K562 (cell line): ENCODE measurements around the gene AFG1L. TPM values are rescaled to one million over a fixed set of nuclear protein-coding genes. Genes with fewer than 3 reads are reported as not detected.

Source experiments
- ATAC-seq: fragments of 200-7000 bp; cut with Tn5 transposase; 3 replicates; pipeline ENCODE4 v1.9.1; 2020; ENCODE audit warnings: moderate library complexity
- BruUV-seq: library from RNA; stranded (reverse); fragments of 400-500 nt; replicated peaks from 2 replicates; lab custom pipeline; 2021; lab: Mats Ljungman, UMichigan
- CTCF ChIA-PET: fragments of 300-600 bp; formaldehyde crosslinking; extraction: SDS; loops from one replicate; lab custom pipeline; 2021; ENCODE audit warnings: low intra/inter-chr PET ratio; lab: Yijun Ruan, JAX
- POLR2A ChIA-PET: fragments of 300-600, 350-650 bp; sonication (Branson Sonifier 250); formaldehyde crosslinking; extraction: SDS; loops from one replicate; lab custom pipeline; 2021; ENCODE audit warnings: antibody characterized with exemption, inconsistent platforms; lab: Yijun Ruan, JAX
- DNase-seq, 4 experiments: peaks; one replicate each; pipeline versions ENCODE4 v3.0.0 to v3.0.0-alpha.2; 2011 to 2018; ENCODE audit warnings: low spot score in 3 of 4, mixed read lengths in 3 of 4; ENCODE audit errors: extremely low read depth in 1 of 4
- FAIRE-seq: peaks from 2 replicates; lab custom pipeline; 2011; peaks lifted over from hg19 to GRCh38; lab: Jason Lieb, UNC
- H2AFZ ChIP-seq: 2 replicates; pipeline ENCODE4 v1.6.0; 2011; ENCODE audit warnings: low read depth, low read length, control low read depth, inconsistent platforms
- H3K27ac ChIP-seq: fragments of 200-600 bp; 3 replicates; pipeline ENCODE4 v1.8.0; 2011; ENCODE audit warnings: low read depth, mild to moderate bottlenecking, control low read depth, inconsistent platforms, low read length, moderate library complexity, mixed read lengths; ENCODE audit errors: extremely low read depth
- H3K27me3 ChIP-seq, 2 experiments: fragments of 300-600 bp in 1 of 2; 2 replicates in 1 of 2; 3 replicates in 1 of 2; pipeline versions ENCODE4 v1.6.0 to v1.8.0; 2011; ENCODE audit warnings: inconsistent platforms in 2 of 2, low read length in 2 of 2, mild to moderate bottlenecking in 1 of 2, mixed read lengths in 1 of 2, moderate library complexity in 1 of 2; ENCODE audit not compliant: control insufficient read depth in 2 of 2, insufficient read depth in 2 of 2
- H3K36me3 ChIP-seq: fragments of 300-600 bp; 3 replicates; pipeline ENCODE4 v1.8.0; 2011; ENCODE audit warnings: mild to moderate bottlenecking, low read length, inconsistent platforms; ENCODE audit not compliant: control insufficient read depth, insufficient read depth
- H3K4me1 ChIP-seq, 2 experiments: fragments of 200-600 bp in 1 of 2; replicated peaks in 1 of 2; 2 replicates in 1 of 2; 3 replicates in 1 of 2; pipeline versions ENCODE4 v1.5.1 to v1.8.0; 2011; ENCODE audit warnings: inconsistent platforms in 2 of 2, low read length in 2 of 2, mild to moderate bottlenecking in 1 of 2, mixed read lengths in 1 of 2, moderate library complexity in 1 of 2; ENCODE audit not compliant: control insufficient read depth in 2 of 2, insufficient read depth in 2 of 2
- H3K4me2 ChIP-seq: 2 replicates; pipeline ENCODE4 v1.6.1; 2011; ENCODE audit warnings: low read length, control low read depth, inconsistent platforms, mixed read lengths; ENCODE audit not compliant: insufficient read depth
- H3K4me3 ChIP-seq: fragments of 200-600 bp; sonication (generic), shearing (Covaris generic); 2 replicates; pipeline ENCODE4 v1.5.1; 2016; ENCODE audit warnings: control low read depth, inconsistent platforms
- H3K79me2 ChIP-seq: fragments of 200-600 bp; 3 replicates; pipeline ENCODE4 v1.8.0; 2011; ENCODE audit warnings: low read length, inconsistent platforms; ENCODE audit not compliant: control insufficient read depth, insufficient read depth
- H3K9ac ChIP-seq, 2 experiments: 2 replicates each; pipeline versions ENCODE4 v1.6.0 to v1.6.1; 2011; ENCODE audit warnings: low read depth in 2 of 2, low read length in 2 of 2, control low read depth in 1 of 2, inconsistent platforms in 1 of 2, mild to moderate bottlenecking in 1 of 2, mixed read lengths in 1 of 2; ENCODE audit not compliant: insufficient read depth in 1 of 2
- H3K9me1 ChIP-seq: one replicate; pipeline ENCODE4 v1.6.0; 2011; ENCODE audit warnings: inconsistent platforms, mild to moderate bottlenecking, low read length, moderate library complexity; ENCODE audit not compliant: control insufficient read depth, insufficient read depth
- H3K9me3 ChIP-seq: replicated peaks from 2 replicates; pipeline ENCODE4 v1.5.1; 2011; ENCODE audit warnings: low read depth, low read length, inconsistent platforms; ENCODE audit not compliant: control insufficient read depth, insufficient read depth
- H4K20me1 ChIP-seq: replicated peaks from 2 replicates; pipeline ENCODE4 v1.6.1; 2011; ENCODE audit warnings: low read length, inconsistent platforms, mixed read lengths; ENCODE audit not compliant: control insufficient read depth, insufficient read depth
- EHMT2 ChIP-seq: fragments of 450-650 bp; IDR thresholded peaks from 2 replicates; pipeline ENCODE4 v1.6.1; 2018; ENCODE audit warnings: antibody characterized with exemption
- ETV5 ChIP-seq: sonication (generic); formaldehyde crosslinking; IDR thresholded peaks from 2 replicates; pipeline ENCODE4 v1.4.0; 2020; ENCODE audit warnings: low read depth, mild to moderate bottlenecking, missing genetic modification reagents
- FOXA3 ChIP-seq, 2 experiments: fragments of 450-650 bp in 1 of 2; sonication (generic) in 1 of 2; formaldehyde crosslinking; IDR thresholded peaks in 1 of 2; conservative IDR thresholded peaks in 1 of 2; 2 replicates each; pipeline versions ENCODE4 v1.4.0 to v1.8.0; 2020 to 2022; ENCODE audit warnings: mild to moderate bottlenecking in 2 of 2, missing genetic modification reagents in 1 of 2
- HMG20B ChIP-seq: fragments of 250-450 bp; sonication (Bioruptor Pico); IDR thresholded peaks from 2 replicates; pipeline ENCODE4 v1.5.0; 2021; ENCODE audit warnings: mild to moderate bottlenecking
- MECOM ChIP-seq: fragments of 250-450 bp; sonication (Bioruptor Pico); IDR thresholded peaks from 2 replicates; pipeline ENCODE4 v1.8.0; 2022; ENCODE audit warnings: inconsistent platforms
- MEF2D ChIP-seq: conservative IDR thresholded peaks from 2 replicates; pipeline ENCODE4 v1.6.1; 2016; ENCODE audit warnings: low read depth, missing genetic modification characterization, missing compliant biosample characterization
- MTA2 ChIP-seq: fragments of 450-650 bp; IDR thresholded peaks from 2 replicates; pipeline ENCODE4 v1.6.1; 2016; ENCODE audit warnings: low read depth
- NFIC ChIP-seq: fragments of 450-650 bp; IDR thresholded peaks from 2 replicates; pipeline ENCODE4 v1.6.1; 2017; ENCODE audit warnings: mild to moderate bottlenecking, inconsistent platforms
- TRIM24 ChIP-seq, 2 experiments: fragments of 450-650 bp; IDR thresholded peaks; 2 replicates each; pipeline ENCODE4 v1.6.1; 2016
- XRCC5 ChIP-seq: fragments of 200-400 bp; formaldehyde crosslinking; IDR thresholded peaks from 2 replicates; pipeline ENCODE4 v1.6.1; 2017; ENCODE audit warnings: low read depth, mild to moderate bottlenecking, low read length
- WGBS: fragments of 100-300 bp; shearing (Covaris generic); methylation state at CpG from one replicate; pipeline ENCODE4 v1.1.6; 2016; ENCODE audit warnings: low coverage, mixed read lengths; ENCODE audit not compliant: insufficient coverage; ENCODE audit errors: missing lambda C conversion rate; 5-methylcytosine and 5-hydroxymethylcytosine counted together
- in situ Hi-C: fragments of 300-500 bp; cut with MboI; formaldehyde crosslinking; loops from 4 replicates; pipeline ENCODE4 v1.15.0; 2018; ENCODE audit warnings: inconsistent platforms, mixed read lengths
- intact Hi-C: fragments of 100-400 bp; cut with micrococcal nuclease; formaldehyde crosslinking; loops from 2 replicates; pipeline ENCODE4 v1.14.2; 2022
- polyA plus RNA-seq, 8 experiments: library from polyadenylated mRNA; depleted of rRNA in 4 of 8; stranded (reverse) in 5 of 8; unstranded in 3 of 8; fragments of >200 nt; fragmentation: Nextera tagmentation in 2 of 8; fragmentation: Illumina TruSeq in 1 of 8; extraction: Ambion mirVana in 2 of 8; extraction: Trizol in 1 of 8; gene quantifications; 2 replicates each; pipeline versions ENCODE4 v1.2.1 to v1.2.3, GENCODE V29; 2011 to 2014; ENCODE audit warnings: inconsistent platforms in 1 of 8, missing spikeins in 1 of 8
- total RNA-seq, 7 experiments: library from RNA; depleted of rRNA in 6 of 7; stranded (reverse); fragments of >200 nt in 6 of 7; fragmentation: Illumina TruSeq in 2 of 7; extraction: Trizol in 2 of 7; gene quantifications; 2 replicates each; pipeline versions ENCODE4 v1.2.1 to v1.2.3, GENCODE V29; 2011 to 2021; ENCODE audit warnings: low replicate concordance in 1 of 7
- TF ChIP-seq, protein P1 (sequence below), 3 experiments: fragments of 200-800 bp in 1 of 3; sonication (Bioruptor generic) in 1 of 3; sonication (generic) in 1 of 3; formaldehyde crosslinking in 1 of 3; IDR thresholded peaks; 2 replicates each; pipeline versions ENCODE4 v1.6.1 to v1.8.0; 2016 to 2022; ENCODE audit warnings: mild to moderate bottlenecking in 2 of 3, missing compliant biosample characterization in 2 of 3, missing genetic modification characterization in 2 of 3, missing genetic modification reagents in 1 of 3
- TF ChIP-seq, protein P2 (sequence below): fragments of 250-450 bp; sonication (Bioruptor Pico); IDR thresholded peaks from 2 replicates; pipeline ENCODE4 v1.4.0; 2020; ENCODE audit warnings: mild to moderate bottlenecking, moderate library complexity
- TF ChIP-seq, protein P3 (sequence below), 2 experiments: fragments of 450-650 bp in 1 of 2; sonication (generic) in 1 of 2; formaldehyde crosslinking in 1 of 2; IDR thresholded peaks in 1 of 2; conservative IDR thresholded peaks in 1 of 2; 2 replicates each; pipeline versions ENCODE4 v1.6.1 to v1.8.1; 2016 to 2023; ENCODE audit warnings: mild to moderate bottlenecking in 2 of 2, moderate library complexity in 2 of 2, inconsistent platforms in 1 of 2, missing genetic modification reagents in 1 of 2
- TF ChIP-seq, protein P4 (sequence below): fragments of 250-450 bp; sonication (Bioruptor Pico); IDR thresholded peaks from 2 replicates; pipeline ENCODE4 v1.5.1; 2021; ENCODE audit warnings: mild to moderate bottlenecking

The AFG1L gene
- total and polyA plus RNA-seq, 9 of the 15 experiments (the other 6 are each of a cell fraction or from before 2014, with no cell fraction given): 2.2 to 15.5 (median 5.8) TPM

DNA sequence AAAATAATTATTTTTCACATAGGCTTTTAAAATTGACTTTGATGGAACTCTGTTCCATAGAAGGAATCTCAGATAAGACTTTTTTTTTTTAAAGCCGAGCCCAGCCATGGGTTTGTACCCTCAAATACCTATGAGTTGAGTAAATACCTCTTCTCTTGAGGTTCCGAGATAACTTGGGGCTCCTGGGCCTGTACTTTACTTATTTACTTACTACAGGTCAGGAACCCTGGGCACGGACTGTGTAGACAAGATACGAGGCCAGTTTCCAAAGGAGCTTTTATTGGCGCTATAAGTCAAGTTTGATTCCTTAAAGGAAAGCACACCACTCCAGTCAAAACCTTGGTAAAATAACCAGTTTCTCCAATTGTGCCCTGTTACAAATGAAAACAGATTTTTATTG is 7.5 kb downstream of the AFG1L start (continued):
- TF ChIP-seq, protein P1, sequence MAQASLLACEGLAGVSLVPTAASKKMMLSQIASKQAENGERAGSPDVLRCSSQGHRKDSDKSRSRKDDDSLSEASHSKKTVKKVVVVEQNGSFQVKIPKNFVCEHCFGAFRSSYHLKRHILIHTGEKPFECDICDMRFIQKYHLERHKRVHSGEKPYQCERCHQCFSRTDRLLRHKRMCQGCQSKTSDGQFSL (CRISPR knock-in tag; IDR thresholded peaks at IDR 0.05): no peak
- TF ChIP-seq, protein P1 (tag; IDR thresholded peaks at IDR 0.05): no peak

DNA sequence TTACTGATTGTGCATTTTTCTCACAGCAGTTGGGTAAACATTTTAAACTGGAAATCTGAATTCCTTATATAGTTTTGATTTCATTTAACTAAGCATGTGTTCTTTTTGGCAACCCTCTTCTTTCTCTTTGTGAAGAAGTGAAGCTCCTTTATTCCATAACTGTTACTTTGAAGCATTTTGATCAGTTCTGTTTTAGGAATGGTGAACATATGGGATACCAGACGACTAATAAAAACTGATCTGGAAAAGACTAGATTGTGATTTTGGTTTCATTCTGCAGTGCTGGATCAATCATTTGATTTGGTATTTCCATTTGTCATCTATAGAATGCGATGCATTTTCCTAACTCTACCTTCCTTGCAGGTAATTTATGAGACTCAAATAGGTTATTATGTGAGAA is 9.8 kb downstream of the AFG1L start:
- Histone ChIP-seq H2AFZ (no peak overlapping the region), H3K9me3 (no peaks in the 10 kb centered on the region), H3K4me3 (no peak overlapping the region), H4K20me1 (no peaks in the 10 kb centered on the region), H3K4me1 (no peaks in the 10 kb centered on the region; a peak in 1 of 5 replicates), H3K36me3 (no peaks in the 10 kb centered on the region), H3K9ac (no peak overlapping the region), H3K4me2 (no peak overlapping the region), H3K27me3 (no peaks in the 10 kb centered on the region), H3K27ac (no peak overlapping the region), H3K79me2 (peaks cover 4% of the 10 kb centered on the region), H3K9me1 (no peaks in the 10 kb centered on the region)
- no peak for ATAC-seq
- TF ChIP-seq HMG20B (CRISPR knock-in tag) (no peak), ETV5 (CRISPR knock-in tag) (no peak), TRIM24 (IDR thresholded peaks at IDR 0.05) (no peak), MTA2 (no peak), XRCC5 (no peak), MECOM (CRISPR knock-in tag) (no peak), NFIC (no peak), EHMT2 (no peak), FOXA3 (CRISPR knock-in tag; conservative IDR thresholded peaks at IDR 0.05 in 1 of 2, IDR thresholded peaks at IDR 0.05 in 1 of 2) (no peak), MEF2D (tag) (no peak)
- TF ChIP-seq, protein P2, sequence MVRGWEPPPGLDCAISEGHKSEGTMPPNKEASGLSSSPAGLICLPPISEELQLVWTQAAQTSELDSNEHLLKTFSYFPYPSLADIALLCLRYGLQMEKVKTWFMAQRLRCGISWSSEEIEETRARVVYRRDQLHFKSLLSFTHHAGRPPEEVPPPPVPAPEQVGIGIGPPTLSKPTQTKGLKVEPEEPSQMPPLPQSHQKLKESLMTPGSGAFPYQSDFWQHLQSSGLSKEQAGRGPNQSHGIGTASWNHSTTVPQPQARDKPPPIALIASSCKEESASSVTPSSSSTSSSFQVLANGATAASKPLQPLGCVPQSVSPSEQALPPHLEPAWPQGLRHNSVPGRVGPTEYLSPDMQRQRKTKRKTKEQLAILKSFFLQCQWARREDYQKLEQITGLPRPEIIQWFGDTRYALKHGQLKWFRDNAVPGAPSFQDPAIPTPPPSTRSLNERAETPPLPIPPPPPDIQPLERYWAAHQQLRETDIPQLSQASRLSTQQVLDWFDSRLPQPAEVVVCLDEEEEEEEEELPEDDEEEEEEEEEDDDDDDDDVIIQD (CRISPR knock-in tag): no peak
- TF ChIP-seq, protein P3, sequence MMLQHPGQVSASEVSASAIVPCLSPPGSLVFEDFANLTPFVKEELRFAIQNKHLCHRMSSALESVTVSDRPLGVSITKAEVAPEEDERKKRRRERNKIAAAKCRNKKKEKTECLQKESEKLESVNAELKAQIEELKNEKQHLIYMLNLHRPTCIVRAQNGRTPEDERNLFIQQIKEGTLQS (IDR thresholded peaks at IDR 0.05): no peak
- TF ChIP-seq, protein P3 (CRISPR knock-in tag; conservative IDR thresholded peaks at IDR 0.05): no peak
- TF ChIP-seq, protein P4, sequence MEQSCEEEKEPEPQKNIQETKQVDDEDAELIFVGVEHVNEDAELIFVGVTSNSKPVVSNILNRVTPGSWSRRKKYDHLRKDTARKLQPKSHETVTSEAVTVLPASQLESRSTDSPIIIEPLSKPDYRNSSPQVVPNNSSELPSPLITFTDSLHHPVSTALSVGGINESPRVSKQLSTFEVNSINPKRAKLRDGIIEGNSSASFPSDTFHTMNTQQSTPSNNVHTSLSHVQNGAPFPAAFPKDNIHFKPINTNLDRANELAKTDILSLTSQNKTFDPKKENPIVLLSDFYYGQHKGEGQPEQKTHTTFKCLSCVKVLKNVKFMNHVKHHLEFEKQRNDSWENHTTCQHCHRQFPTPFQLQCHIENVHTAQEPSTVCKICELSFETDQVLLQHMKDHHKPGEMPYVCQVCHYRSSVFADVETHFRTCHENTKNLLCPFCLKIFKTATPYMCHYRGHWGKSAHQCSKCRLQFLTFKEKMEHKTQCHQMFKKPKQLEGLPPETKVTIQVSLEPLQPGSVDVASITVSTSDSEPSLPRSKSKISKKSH (CRISPR knock-in tag): no peak
- ChIA-PET POLR2A (no interaction called here), CTCF (no interaction called here)
- no peak for DNase-seq
- BruUV-seq: no TSS peak
- in situ Hi-C loops: no loop called here
- FAIRE-seq: peak; percentile 19
- intact Hi-C loops: no loop called here
- WGBS: 51% methylated on average over 2 of the region's 2 CpGs
